Hepatocyte (in vitro differentiated cells): Measurements from ENCODE around the gene TOLLIP. TPM values are rescaled to one million over a fixed set of nuclear protein-coding genes. Genes with fewer than 3 reads are reported as not detected.

Experiments used
- DNase-seq: peaks from one replicate; pipeline ENCODE4 v3.0.0-alpha.2; 2016; ENCODE audit warnings: low spot score
- H2AFZ ChIP-seq: fragments of 200-600 bp; sonication (generic); 2 replicates; pipeline ENCODE4 v1.6.0; 2016; ENCODE audit warnings: antibody characterized with exemption, mild to moderate bottlenecking
- H3K27ac ChIP-seq: fragments of 200-600 bp; sonication (generic); 2 replicates; pipeline ENCODE4 v1.5.1; 2016; ENCODE audit warnings: mild to moderate bottlenecking
- H3K27me3 ChIP-seq: fragments of 200-600 bp; sonication (generic); 2 replicates; pipeline ENCODE4 v1.6.1; 2016
- H3K36me3 ChIP-seq: fragments of 200-600 bp; sonication (generic); replicated peaks from 2 replicates; pipeline ENCODE4 v1.5.1; 2016; ENCODE audit warnings: low read depth; ENCODE audit not compliant: insufficient read depth
- H3K4me1 ChIP-seq: fragments of 200-600 bp; sonication (generic); 2 replicates; pipeline ENCODE4 v1.5.1; 2016; ENCODE audit warnings: mild to moderate bottlenecking, moderate library complexity; ENCODE audit not compliant: insufficient read depth
- H3K4me2 ChIP-seq: fragments of 200-600 bp; sonication (generic); 2 replicates; pipeline ENCODE4 v1.6.0; 2016
- H3K4me3 ChIP-seq: fragments of 200-600 bp; sonication (generic); 2 replicates; pipeline ENCODE4 v1.5.1; 2016; ENCODE audit warnings: mild to moderate bottlenecking
- H3K79me2 ChIP-seq: fragments of 200-600 bp; sonication (generic); 2 replicates; pipeline ENCODE4 v1.6.0; 2017; ENCODE audit warnings: mild to moderate bottlenecking
- H3K9me2 ChIP-seq: fragments of 200-600 bp; sonication (generic); replicated peaks from 2 replicates; pipeline ENCODE4 v1.6.0; 2017; ENCODE audit warnings: mild to moderate bottlenecking; ENCODE audit not compliant: insufficient read depth
- H3K9me3 ChIP-seq: fragments of 200-600 bp; sonication (generic); 2 replicates; pipeline ENCODE4 v1.5.1; 2016; ENCODE audit warnings: low read depth, mild to moderate bottlenecking
- H4K20me1 ChIP-seq: fragments of 200-600 bp; sonication (generic); 2 replicates; pipeline ENCODE4 v1.6.0; 2016; ENCODE audit warnings: mild to moderate bottlenecking; ENCODE audit not compliant: insufficient read depth, poor library complexity, severe bottlenecking
- EZH2 ChIP-seq: fragments of 200-600 bp; sonication (generic); IDR thresholded peaks from 2 replicates; pipeline ENCODE4 v1.6.1; 2016; ENCODE audit warnings: antibody characterized with exemption, mild to moderate bottlenecking, borderline replicate concordance
- EZH2phosphoT487 ChIP-seq: fragments of 200-600 bp; sonication (generic); IDR thresholded peaks from one replicate; pipeline ENCODE4 v1.6.1; 2018; ENCODE audit warnings: antibody characterized with exemption, mild to moderate bottlenecking, low read depth, moderate library complexity; ENCODE audit not compliant: unreplicated experiment, severe bottlenecking
- WGBS: methylation state at CpG from one replicate; pipeline ENCODE4 v1.1.6; 2016; ENCODE audit warnings: low lambda C conversion rate; ENCODE audit errors: missing lambda C conversion rate; 5-methylcytosine and 5-hydroxymethylcytosine counted together
- polyA plus RNA-seq: library from polyadenylated mRNA; unstranded; fragments of >200 nt; fragmentation: Nextera tagmentation; extraction: Ambion mirVana; gene quantifications from 2 replicates; pipeline ENCODE4 v1.2.1, GENCODE V29; 2016
- total RNA-seq: library from RNA; depleted of rRNA; stranded (reverse); fragments of >200 nt; gene quantifications from 2 replicates; pipeline ENCODE4 v1.2.3, GENCODE V29; 2014
- TF ChIP-seq, protein P1 (sequence below): fragments of 200-600 bp; sonication (generic); IDR thresholded peaks from 2 replicates; pipeline ENCODE4 v1.5.1; 2016; ENCODE audit warnings: antibody characterized with exemption, mild to moderate bottlenecking; ENCODE audit not compliant: poor library complexity

TOLLIP gene
- total and polyA plus RNA-seq, 2 experiments from 2014 or later = 33.3 to 80.9 TPM

- WGBS = 97% methylated on average over 33 of the region's 39 CpGs
- Histone ChIP-seq H3K9me3 (no peaks in the 10 kb centered on the region), H3K4me1 (peaks cover 10% of the 10 kb centered on the region), H4K20me1 (no peaks in the 10 kb centered on the region), H3K27ac (no peak overlapping the region), H3K27me3 (no peaks in the 10 kb centered on the region), H3K79me2 (no peaks in the 10 kb centered on the region), H3K4me2 (no peak overlapping the region), H3K4me3 (no peak overlapping the region), H2AFZ (no peak overlapping the region), H3K9me2 (no peaks in the 10 kb centered on the region), H3K36me3 (no peaks in the 10 kb centered on the region)
- TF ChIP-seq EZH2 (no peak), EZH2phosphoT487 (no peak)
- TF ChIP-seq, protein P1, sequence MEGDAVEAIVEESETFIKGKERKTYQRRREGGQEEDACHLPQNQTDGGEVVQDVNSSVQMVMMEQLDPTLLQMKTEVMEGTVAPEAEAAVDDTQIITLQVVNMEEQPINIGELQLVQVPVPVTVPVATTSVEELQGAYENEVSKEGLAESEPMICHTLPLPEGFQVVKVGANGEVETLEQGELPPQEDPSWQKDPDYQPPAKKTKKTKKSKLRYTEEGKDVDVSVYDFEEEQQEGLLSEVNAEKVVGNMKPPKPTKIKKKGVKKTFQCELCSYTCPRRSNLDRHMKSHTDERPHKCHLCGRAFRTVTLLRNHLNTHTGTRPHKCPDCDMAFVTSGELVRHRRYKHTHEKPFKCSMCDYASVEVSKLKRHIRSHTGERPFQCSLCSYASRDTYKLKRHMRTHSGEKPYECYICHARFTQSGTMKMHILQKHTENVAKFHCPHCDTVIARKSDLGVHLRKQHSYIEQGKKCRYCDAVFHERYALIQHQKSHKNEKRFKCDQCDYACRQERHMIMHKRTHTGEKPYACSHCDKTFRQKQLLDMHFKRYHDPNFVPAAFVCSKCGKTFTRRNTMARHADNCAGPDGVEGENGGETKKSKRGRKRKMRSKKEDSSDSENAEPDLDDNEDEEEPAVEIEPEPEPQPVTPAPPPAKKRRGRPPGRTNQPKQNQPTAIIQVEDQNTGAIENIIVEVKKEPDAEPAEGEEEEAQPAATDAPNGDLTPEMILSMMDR = no peak
- no peak for DNase-seq
Observed at GRCh38 chr11:1261241-1262071, 48.0 kb downstream of the TOLLIP start.

DNA sequence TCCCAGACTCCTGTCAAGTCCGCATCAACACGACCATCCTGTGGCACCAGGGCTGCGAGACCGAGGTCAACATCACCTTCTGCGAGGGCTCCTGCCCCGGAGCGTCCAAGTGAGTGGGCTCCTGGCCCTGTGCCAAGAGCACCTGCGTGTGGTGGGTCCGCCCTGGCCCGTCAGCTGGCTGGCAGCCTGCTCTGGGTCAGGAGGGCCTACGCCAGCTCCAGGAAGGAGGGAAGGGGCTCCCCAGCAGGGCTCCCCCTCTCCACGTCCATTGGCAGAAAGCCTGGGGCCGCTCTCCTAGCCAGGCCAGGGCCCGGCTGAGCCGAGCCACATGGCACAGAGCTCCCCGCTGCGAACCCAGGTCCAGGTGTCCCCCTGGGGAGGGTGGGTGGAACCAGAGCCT, 48.8 kb downstream of the TOLLIP start:
- Histone ChIP-seq H3K4me3 (no peak overlapping the region), H4K20me1 (no peaks in the 10 kb centered on the region), H3K27ac (no peak overlapping the region), H3K36me3 (no peaks in the 10 kb centered on the region), H3K27me3 (no peaks in the 10 kb centered on the region), H3K4me2 (no peak overlapping the region), H3K9me2 (no peaks in the 10 kb centered on the region), H3K9me3 (no peaks in the 10 kb centered on the region), H2AFZ (no peak overlapping the region), H3K4me1 (peaks cover 10% of the 10 kb centered on the region), H3K79me2 (no peaks in the 10 kb centered on the region)
- 93% methylated on average over 14 of the region's 17 CpGs for WGBS
- DNase-seq = no peak
- TF ChIP-seq EZH2 (no peak), EZH2phosphoT487 (no peak)
- TF ChIP-seq, protein P1 = no peak

GRCh38 chr11:1260023-1260501, 49.4 kb downstream of the TOLLIP start:
- H3K9me2 ChIP-seq = no peaks in the 10 kb centered on the region
- H4K20me1 ChIP-seq = no peaks in the 10 kb centered on the region
- H3K4me1 ChIP-seq = peaks cover 10% of the 10 kb centered on the region
- no peaks in the 10 kb centered on the region for H3K36me3 ChIP-seq
- H3K4me3 ChIP-seq = no peak overlapping the region
- H3K4me2 ChIP-seq = no peak overlapping the region
- H3K9me3 ChIP-seq = no peaks in the 10 kb centered on the region
- peak; percentile 54 for DNase-seq
- no peaks in the 10 kb centered on the region for H3K27me3 ChIP-seq
- no peak overlapping the region for H3K27ac ChIP-seq
- TF ChIP-seq, protein P1 = no peak
- TF ChIP-seq EZH2 = no peak
- no peak for TF ChIP-seq EZH2phosphoT487
- 83% methylated on average over 6 of the region's 10 CpGs for WGBS
- H3K79me2 ChIP-seq = no peaks in the 10 kb centered on the region
- no peak overlapping the region for H2AFZ ChIP-seq
